HepG2 (cell line): Measurements from ENCODE around the gene ACTR3. TPM values are rescaled to one million over a fixed set of nuclear protein-coding genes. Genes with fewer than 3 reads are reported as not detected.

Experiments
- ATAC-seq: fragments of 200-7000 bp; cut with Tn5 transposase; 3 replicates; pipeline ENCODE4 v1.9.1; 2020; ENCODE audit warnings: mild to moderate bottlenecking, moderate library complexity
- BruUV-seq: library from RNA; stranded (reverse); fragments of 400-500 nt; replicated peaks from 2 replicates; lab custom pipeline; 2021; lab: Mats Ljungman, UMichigan
- CTCF ChIA-PET: fragments of 300-600 bp; formaldehyde crosslinking; extraction: SDS; loops from one replicate; lab custom pipeline; 2021; ENCODE audit warnings: low total read pairs, inconsistent platforms, low intra/inter-chr PET ratio; lab: Yijun Ruan, JAX
- POLR2A ChIA-PET: fragments of 350-600 bp; sonication (Branson Sonifier 250); formaldehyde crosslinking; loops from one replicate; lab custom pipeline; 2020; ENCODE audit warnings: antibody characterized with exemption, inconsistent platforms; lab: Yijun Ruan, JAX
- DNase-seq: peaks from one replicate; pipeline ENCODE4 v3.0.0-alpha.2; 2015; ENCODE audit warnings: low spot score
- FAIRE-seq: peaks from 3 replicates; lab custom pipeline; 2011; peaks lifted over from hg19 to GRCh38; lab: Jason Lieb, UNC
- H2AFZ ChIP-seq: one replicate; pipeline ENCODE4 v1.6.1; 2011; ENCODE audit warnings: low read length, inconsistent platforms
- H3K27ac ChIP-seq: fragments of 300-600 bp; 3 replicates; pipeline ENCODE4 v1.8.0; 2011; ENCODE audit warnings: mixed run types, mild to moderate bottlenecking, mixed read lengths, low read length, inconsistent platforms; ENCODE audit not compliant: insufficient read depth; ENCODE audit errors: extremely low read length
- H3K27me3 ChIP-seq, 2 experiments: fragments of 200-600 bp in 1 of 2; 2 replicates in 1 of 2; 3 replicates in 1 of 2; pipeline versions ENCODE4 v1.6.0 to v1.8.0; 2011; ENCODE audit warnings: low read length in 2 of 2, mild to moderate bottlenecking in 2 of 2, moderate library complexity in 2 of 2, inconsistent platforms in 1 of 2; ENCODE audit not compliant: insufficient read depth in 2 of 2, control insufficient read depth in 1 of 2
- H3K36me3 ChIP-seq, 2 experiments: fragments of 200-600 bp in 1 of 2; replicated peaks in 1 of 2; 2 replicates in 1 of 2; 3 replicates in 1 of 2; pipeline versions ENCODE4 v1.5.1 to v1.8.0; 2011; ENCODE audit warnings: low read length in 2 of 2, inconsistent platforms in 1 of 2; ENCODE audit not compliant: insufficient read depth in 2 of 2, control insufficient read depth in 1 of 2
- H3K4me1 ChIP-seq: 2 replicates; pipeline ENCODE4 v1.5.1; 2012; ENCODE audit warnings: low read length, inconsistent platforms; ENCODE audit not compliant: insufficient read depth
- H3K4me2 ChIP-seq: 2 replicates; pipeline ENCODE4 v1.6.0; 2011; ENCODE audit warnings: low read depth, low read length, inconsistent platforms
- H3K4me3 ChIP-seq, 3 experiments: fragments of 200-600 bp in 1 of 3; sonication (generic), shearing (Covaris generic) in 1 of 3; replicated peaks in 1 of 3; 2 replicates each; pipeline ENCODE4 v1.5.1; 2011 to 2016; ENCODE audit warnings: low read length in 3 of 3, inconsistent platforms in 2 of 3, low read depth in 2 of 3, mild to moderate bottlenecking in 2 of 3, control low read depth in 1 of 3, mixed read lengths in 1 of 3; ENCODE audit not compliant: insufficient read depth in 1 of 3
- H3K79me2 ChIP-seq: one replicate; pipeline ENCODE4 v1.6.1; 2011; ENCODE audit warnings: low read length, inconsistent platforms; ENCODE audit not compliant: insufficient read depth
- H3K9ac ChIP-seq: 2 replicates; pipeline ENCODE4 v1.6.0; 2011; ENCODE audit warnings: mild to moderate bottlenecking, low read depth, low read length, inconsistent platforms; ENCODE audit not compliant: insufficient read depth
- H3K9me3 ChIP-seq: 2 replicates; pipeline ENCODE4 v1.5.1; 2012; ENCODE audit warnings: mild to moderate bottlenecking, low read length
- H4K20me1 ChIP-seq: 2 replicates; pipeline ENCODE4 v1.6.0; 2011; ENCODE audit warnings: inconsistent platforms, mild to moderate bottlenecking, low read length, moderate library complexity; ENCODE audit not compliant: insufficient read depth
- ATF7 ChIP-seq, 2 experiments: fragments of 450-650 bp in 1 of 2; sonication (generic) in 1 of 2; formaldehyde crosslinking in 1 of 2; IDR thresholded peaks; 2 replicates each; pipeline versions ENCODE4 v1.4.0 to v1.6.1; 2016 to 2020; ENCODE audit warnings: antibody characterized with exemption in 1 of 2, mild to moderate bottlenecking in 1 of 2, missing genetic modification reagents in 1 of 2
- MED8 ChIP-seq: sonication (generic); formaldehyde crosslinking; IDR thresholded peaks from 2 replicates; pipeline ENCODE4 v1.8.1; 2023; ENCODE audit warnings: mild to moderate bottlenecking, missing genetic modification reagents; ENCODE audit not compliant: insufficient replicate concordance
- MEIS2 ChIP-seq: sonication (generic); formaldehyde crosslinking; IDR thresholded peaks from 2 replicates; pipeline ENCODE4 v1.9.0; 2021; ENCODE audit warnings: mild to moderate bottlenecking, missing genetic modification reagents
- REXO4 ChIP-seq: sonication (generic); formaldehyde crosslinking; IDR thresholded peaks from 2 replicates; pipeline ENCODE4 v1.8.0; 2022; ENCODE audit warnings: missing genetic modification reagents, mild to moderate bottlenecking, borderline replicate concordance
- ZMYM4 ChIP-seq: sonication (generic); formaldehyde crosslinking; IDR thresholded peaks from 2 replicates; pipeline ENCODE4 v1.8.1; 2023; ENCODE audit warnings: mild to moderate bottlenecking, missing genetic modification reagents
- ZNF44 ChIP-seq: sonication (generic); formaldehyde crosslinking; IDR thresholded peaks from 2 replicates; pipeline ENCODE4 v1.5.1; 2020; ENCODE audit warnings: mild to moderate bottlenecking, missing genetic modification reagents
- ZNF607 ChIP-seq: sonication (generic); formaldehyde crosslinking; IDR thresholded peaks from 2 replicates; pipeline ENCODE4 v1.5.1; 2020; ENCODE audit warnings: missing genetic modification reagents, mild to moderate bottlenecking, borderline replicate concordance
- WGBS: methylation state at CpG from one replicate; pipeline ENCODE4 v1.1.6; 2017; ENCODE audit warnings: low lambda C conversion rate; 5-methylcytosine and 5-hydroxymethylcytosine counted together
- in situ Hi-C: cut with HindIII; loops from 2 replicates; pipeline ENCODE4 v1.10.0; 2017; ENCODE audit warnings: low pct_unique_long_range_greater_than_20kb; ENCODE audit not compliant: extremely low pct_ligation_motif_present
- intact Hi-C: fragments of 100-400 bp; cut with micrococcal nuclease; formaldehyde crosslinking; loops from one replicate; pipeline ENCODE4 v1.10.0; 2022; ENCODE audit not compliant: unreplicated experiment
- polyA plus RNA-seq, 8 experiments: library from polyadenylated mRNA; depleted of rRNA in 3 of 8; stranded (reverse) in 7 of 8; unstranded in 1 of 8; fragments of >200 nt; fragmentation: Illumina TruSeq in 4 of 8; extraction: Trizol in 4 of 8; gene quantifications; 2 replicates each; pipeline versions ENCODE4 v1.2.1 to v1.2.3, GENCODE V29; 2011 to 2016; ENCODE audit warnings: low read depth in 4 of 8, missing spikeins in 1 of 8, mixed read lengths in 1 of 8; ENCODE audit not compliant: insufficient read depth in 1 of 8
- total RNA-seq, 5 experiments: library from RNA; depleted of rRNA; stranded (reverse); fragments of >200 nt; fragmentation: Illumina TruSeq; extraction: Trizol; gene quantifications; 2 replicates each; pipeline ENCODE4 v1.2.3, GENCODE V29; 2016; ENCODE audit warnings: low read depth in 1 of 5
- TF ChIP-seq, protein P1 (sequence below): sonication (generic); formaldehyde crosslinking; IDR thresholded peaks from 2 replicates; pipeline ENCODE4 v1.4.0; 2020; ENCODE audit warnings: mild to moderate bottlenecking, missing genetic modification reagents
- TF ChIP-seq, protein P2 (sequence below): sonication (generic); formaldehyde crosslinking; IDR thresholded peaks from 2 replicates; pipeline ENCODE4 v1.8.0; 2022; ENCODE audit warnings: missing genetic modification reagents, mild to moderate bottlenecking, inconsistent platforms, borderline replicate concordance
- TF ChIP-seq, protein P3 (sequence below): sonication (generic); formaldehyde crosslinking; IDR thresholded peaks from 2 replicates; pipeline ENCODE4 v1.4.0; 2020; ENCODE audit warnings: missing genetic modification reagents, low read depth, mild to moderate bottlenecking, borderline replicate concordance
- TF ChIP-seq, protein P4 (sequence below): sonication (generic); formaldehyde crosslinking; IDR thresholded peaks from 2 replicates; pipeline ENCODE4 v1.4.0; 2020; ENCODE audit warnings: missing genetic modification reagents, borderline replicate concordance

The ACTR3 gene
- total and polyA plus RNA-seq, 2 of the 13 experiments (the other 11 are each of a cell fraction or from before 2014, with no cell fraction given): 123 to 225 TPM

DNA sequence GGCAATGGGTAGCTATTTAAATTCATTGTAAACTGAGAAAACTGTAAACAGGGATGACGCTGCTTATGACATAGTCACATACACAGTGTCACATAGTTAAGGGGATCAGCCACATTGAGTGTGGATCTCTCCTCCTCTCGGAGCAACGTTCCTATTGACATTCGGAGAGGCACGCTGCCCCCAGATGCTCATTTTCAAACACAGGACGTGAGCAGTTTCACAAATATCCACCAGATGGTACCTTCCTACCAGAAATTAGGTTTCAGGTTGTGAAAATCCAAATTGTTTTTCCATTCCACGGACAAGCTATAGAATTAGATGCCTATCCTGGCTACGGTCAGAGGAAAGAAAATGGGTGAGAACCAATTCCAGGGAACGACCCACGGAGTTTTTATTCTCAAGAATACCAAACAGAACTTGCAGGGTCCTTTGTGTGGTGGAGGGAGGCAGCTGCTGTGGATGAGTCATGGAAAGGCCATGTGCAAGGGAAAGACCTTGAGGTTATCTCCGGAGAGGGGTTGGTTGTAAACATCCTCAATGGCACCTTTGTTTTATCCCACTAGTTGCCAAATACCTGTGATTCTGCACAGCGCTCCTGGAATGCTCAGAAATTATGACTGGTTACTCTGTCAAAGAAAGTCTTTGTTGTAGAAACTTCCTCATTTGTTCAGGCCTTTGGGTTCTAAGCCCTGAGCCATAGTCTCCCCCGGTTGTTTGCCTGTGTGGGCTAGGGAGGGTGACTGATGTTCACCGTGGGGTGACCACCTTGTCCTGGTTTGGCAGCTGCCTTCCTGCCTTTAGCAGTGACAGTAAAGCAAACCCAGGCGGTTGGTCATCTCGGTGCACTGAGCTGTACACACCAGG lies 88.0 kb downstream of the ACTR3 start:
- H3K4me1 ChIP-seq: peaks cover 89% of the 10 kb centered on the region
- BruUV-seq: no TSS peak
- no peaks in the 10 kb centered on the region for H3K79me2 ChIP-seq
- H3K4me3 ChIP-seq: peak overlapping the region in 1 of 3 experiments; percentile 41; a peak in 2 of 6 replicates
- DNase-seq (peak; percentile 100), ATAC-seq (peak; percentile 92), FAIRE-seq (peak; percentile 98)
- no peak overlapping the region for H2AFZ ChIP-seq
- intact Hi-C loops (loop anchor here (1.0 to 5.0 kb wide), 6 partner anchors 13 to 573 kb away; no protein-coding TSS in a partner anchor), in situ Hi-C loops (loop anchor here (5.0 kb wide), 1 partner anchor 574 kb away; no protein-coding TSS in a partner anchor)
- no peaks in the 10 kb centered on the region for H3K27me3 ChIP-seq
- peak overlapping the region; percentile 97 for H3K27ac ChIP-seq
- peak overlapping the region; percentile 74 for H3K4me2 ChIP-seq
- H4K20me1 ChIP-seq: no peaks in the 10 kb centered on the region
- H3K9me3 ChIP-seq: no peaks in the 10 kb centered on the region
- H3K9ac ChIP-seq: peak overlapping the region; percentile 89
- H3K36me3 ChIP-seq: no peaks in the 10 kb centered on the region
- WGBS: under 1% methylated on average over 16 of the region's 16 CpGs
- ChIA-PET POLR2A (interaction anchor here (0.7 to 5.0 kb wide), 21 partner anchors 9 to 573 kb away, joined by 3 to 103 read pairs (median 4); partner anchors contain the start of genes ACTR3 and SLC35F5), CTCF (interaction anchor here (1.8 to 4.3 kb wide), 2 partner anchors 12 to 573 kb away, joined by 8 to 70 read pairs; no protein-coding TSS in a partner anchor)
- TF ChIP-seq, protein P1, sequence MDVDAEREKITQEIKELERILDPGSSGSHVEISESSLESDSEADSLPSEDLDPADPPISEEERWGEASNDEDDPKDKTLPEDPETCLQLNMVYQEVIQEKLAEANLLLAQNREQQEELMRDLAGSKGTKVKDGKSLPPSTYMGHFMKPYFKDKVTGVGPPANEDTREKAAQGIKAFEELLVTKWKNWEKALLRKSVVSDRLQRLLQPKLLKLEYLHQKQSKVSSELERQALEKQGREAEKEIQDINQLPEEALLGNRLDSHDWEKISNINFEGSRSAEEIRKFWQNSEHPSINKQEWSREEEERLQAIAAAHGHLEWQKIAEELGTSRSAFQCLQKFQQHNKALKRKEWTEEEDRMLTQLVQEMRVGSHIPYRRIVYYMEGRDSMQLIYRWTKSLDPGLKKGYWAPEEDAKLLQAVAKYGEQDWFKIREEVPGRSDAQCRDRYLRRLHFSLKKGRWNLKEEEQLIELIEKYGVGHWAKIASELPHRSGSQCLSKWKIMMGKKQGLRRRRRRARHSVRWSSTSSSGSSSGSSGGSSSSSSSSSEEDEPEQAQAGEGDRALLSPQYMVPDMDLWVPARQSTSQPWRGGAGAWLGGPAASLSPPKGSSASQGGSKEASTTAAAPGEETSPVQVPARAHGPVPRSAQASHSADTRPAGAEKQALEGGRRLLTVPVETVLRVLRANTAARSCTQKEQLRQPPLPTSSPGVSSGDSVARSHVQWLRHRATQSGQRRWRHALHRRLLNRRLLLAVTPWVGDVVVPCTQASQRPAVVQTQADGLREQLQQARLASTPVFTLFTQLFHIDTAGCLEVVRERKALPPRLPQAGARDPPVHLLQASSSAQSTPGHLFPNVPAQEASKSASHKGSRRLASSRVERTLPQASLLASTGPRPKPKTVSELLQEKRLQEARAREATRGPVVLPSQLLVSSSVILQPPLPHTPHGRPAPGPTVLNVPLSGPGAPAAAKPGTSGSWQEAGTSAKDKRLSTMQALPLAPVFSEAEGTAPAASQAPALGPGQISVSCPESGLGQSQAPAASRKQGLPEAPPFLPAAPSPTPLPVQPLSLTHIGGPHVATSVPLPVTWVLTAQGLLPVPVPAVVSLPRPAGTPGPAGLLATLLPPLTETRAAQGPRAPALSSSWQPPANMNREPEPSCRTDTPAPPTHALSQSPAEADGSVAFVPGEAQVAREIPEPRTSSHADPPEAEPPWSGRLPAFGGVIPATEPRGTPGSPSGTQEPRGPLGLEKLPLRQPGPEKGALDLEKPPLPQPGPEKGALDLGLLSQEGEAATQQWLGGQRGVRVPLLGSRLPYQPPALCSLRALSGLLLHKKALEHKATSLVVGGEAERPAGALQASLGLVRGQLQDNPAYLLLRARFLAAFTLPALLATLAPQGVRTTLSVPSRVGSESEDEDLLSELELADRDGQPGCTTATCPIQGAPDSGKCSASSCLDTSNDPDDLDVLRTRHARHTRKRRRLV (CRISPR knock-in tag): no peak; the same call in 1 of the 2 replicates
- TF ChIP-seq ZNF44 (CRISPR knock-in tag) (no peak), ZNF607 (peak; percentile 94), ZMYM4 (CRISPR knock-in tag) (peak; percentile 96), MEIS2 (CRISPR knock-in tag) (peak; percentile 91), MED8 (CRISPR knock-in tag) (peak; percentile 62), REXO4 (no peak), ATF7 (IDR thresholded peaks at IDR 0.05) (peak; percentile 46), ATF7 (CRISPR knock-in tag; IDR thresholded peaks at IDR 0.05) (peak; percentile 79; the same call in 1 of the 2 replicates)
- TF ChIP-seq, protein P2, sequence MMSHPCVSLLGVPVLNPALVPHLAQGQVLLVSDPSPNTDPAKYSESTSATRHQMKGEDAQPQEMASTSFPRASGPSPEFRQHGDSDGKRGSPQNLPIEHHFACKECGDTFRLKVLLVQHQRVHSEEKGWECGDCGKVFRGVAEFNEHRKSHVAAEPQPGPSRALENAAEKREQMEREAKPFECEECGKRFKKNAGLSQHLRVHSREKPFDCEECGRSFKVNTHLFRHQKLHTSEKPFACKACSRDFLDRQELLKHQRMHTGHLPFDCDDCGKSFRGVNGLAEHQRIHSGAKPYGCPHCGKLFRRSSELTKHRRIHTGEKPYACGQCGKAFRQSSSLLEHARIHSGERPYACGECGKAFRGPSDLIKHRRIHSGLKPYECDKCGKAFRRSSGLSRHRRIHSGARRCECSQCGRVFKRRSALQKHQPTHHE: peak; percentile 68; the same call in 1 of the 2 replicates
- TF ChIP-seq, protein P3, sequence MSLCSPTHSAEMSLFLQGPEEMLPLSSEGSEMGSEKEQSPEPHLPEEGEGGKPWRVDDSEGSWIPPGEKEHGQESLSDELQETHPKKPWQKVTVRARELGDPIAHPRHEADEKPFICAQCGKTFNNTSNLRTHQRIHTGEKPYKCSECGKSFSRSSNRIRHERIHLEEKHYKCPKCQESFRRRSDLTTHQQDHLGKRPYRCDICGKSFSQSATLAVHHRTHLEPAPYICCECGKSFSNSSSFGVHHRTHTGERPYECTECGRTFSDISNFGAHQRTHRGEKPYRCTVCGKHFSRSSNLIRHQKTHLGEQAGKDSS (CRISPR knock-in tag): peak; percentile 85; the same call in 1 of the 2 replicates
- TF ChIP-seq, protein P4, sequence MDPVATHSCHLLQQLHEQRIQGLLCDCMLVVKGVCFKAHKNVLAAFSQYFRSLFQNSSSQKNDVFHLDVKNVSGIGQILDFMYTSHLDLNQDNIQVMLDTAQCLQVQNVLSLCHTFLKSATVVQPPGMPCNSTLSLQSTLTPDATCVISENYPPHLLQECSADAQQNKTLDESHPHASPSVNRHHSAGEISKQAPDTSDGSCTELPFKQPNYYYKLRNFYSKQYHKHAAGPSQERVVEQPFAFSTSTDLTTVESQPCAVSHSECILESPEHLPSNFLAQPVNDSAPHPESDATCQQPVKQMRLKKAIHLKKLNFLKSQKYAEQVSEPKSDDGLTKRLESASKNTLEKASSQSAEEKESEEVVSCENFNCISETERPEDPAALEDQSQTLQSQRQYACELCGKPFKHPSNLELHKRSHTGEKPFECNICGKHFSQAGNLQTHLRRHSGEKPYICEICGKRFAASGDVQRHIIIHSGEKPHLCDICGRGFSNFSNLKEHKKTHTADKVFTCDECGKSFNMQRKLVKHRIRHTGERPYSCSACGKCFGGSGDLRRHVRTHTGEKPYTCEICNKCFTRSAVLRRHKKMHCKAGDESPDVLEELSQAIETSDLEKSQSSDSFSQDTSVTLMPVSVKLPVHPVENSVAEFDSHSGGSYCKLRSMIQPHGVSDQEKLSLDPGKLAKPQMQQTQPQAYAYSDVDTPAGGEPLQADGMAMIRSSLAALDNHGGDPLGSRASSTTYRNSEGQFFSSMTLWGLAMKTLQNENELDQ (CRISPR knock-in tag): no peak
